ENCODE results near the gene GLYATL2.

The GLYATL2 gene

GRCh38 chr11:58787903-58788302 is 56.6 kb downstream of the GLYATL2 start:
- peak; percentile 71 for ATAC-seq (ENCODE audit: low read depth)
- DNase-seq (ENCODE audit: low spot score): no peak
- no peak overlapping the region for H3K4me3 ChIP-seq (ENCODE audit: severe bottlenecking)
- H3K36me3 ChIP-seq (ENCODE audit: low read depth): no peaks in the 10 kb centered on the region
- H3K27me3 ChIP-seq (ENCODE audit: insufficient read depth, poor library complexity, severe bottlenecking): no peaks in the 10 kb centered on the region
- H3K9me3 ChIP-seq (ENCODE audit: severe bottlenecking): no peaks in the 10 kb centered on the region
- no peaks in the 10 kb centered on the region for H3K4me1 ChIP-seq (ENCODE audit: insufficient read depth, poor library complexity, severe bottlenecking)
- TF ChIP-seq CTCF (IDR thresholded peaks at IDR 0.05; ENCODE audit: poor library complexity, severe bottlenecking): no peak
- peak overlapping the region; percentile 7 for H3K27ac ChIP-seq (ENCODE audit: poor library complexity, severe bottlenecking)

- no peaks in the 10 kb centered on the region for H3K36me3 ChIP-seq (ENCODE audit: low read depth)
- DNase-seq (ENCODE audit: low spot score): no peak
- TF ChIP-seq CTCF (IDR thresholded peaks at IDR 0.05; ENCODE audit: poor library complexity, severe bottlenecking): no peak
- H3K27ac ChIP-seq (ENCODE audit: poor library complexity, severe bottlenecking): no peak overlapping the region
- H3K9me3 ChIP-seq (ENCODE audit: severe bottlenecking): no peaks in the 10 kb centered on the region
- H3K4me1 ChIP-seq (ENCODE audit: insufficient read depth, poor library complexity, severe bottlenecking): no peaks in the 10 kb centered on the region
- ATAC-seq (ENCODE audit: low read depth): no peak
- no peak overlapping the region for H3K4me3 ChIP-seq (ENCODE audit: severe bottlenecking)
- H3K27me3 ChIP-seq (ENCODE audit: insufficient read depth, poor library complexity, severe bottlenecking): no peaks in the 10 kb centered on the region
Measured at GRCh38 chr11:58786693-58787092, 57.8 kb downstream of the GLYATL2 start.

- Histone ChIP-seq H3K27me3 (ENCODE audit: insufficient read depth, poor library complexity, severe bottlenecking) (no peaks in the 10 kb centered on the region), H3K36me3 (ENCODE audit: low read depth) (no peaks in the 10 kb centered on the region), H3K4me1 (ENCODE audit: insufficient read depth, poor library complexity, severe bottlenecking) (no peaks in the 10 kb centered on the region), H3K27ac (ENCODE audit: poor library complexity, severe bottlenecking) (no peak overlapping the region), H3K4me3 (ENCODE audit: severe bottlenecking) (no peak overlapping the region), H3K9me3 (ENCODE audit: severe bottlenecking) (no peaks in the 10 kb centered on the region)
- TF ChIP-seq CTCF (IDR thresholded peaks at IDR 0.05; ENCODE audit: poor library complexity, severe bottlenecking): peak; percentile 11
- ATAC-seq (ENCODE audit: low read depth): no peak
- no peak for DNase-seq (ENCODE audit: low spot score)
Measured at GRCh38 chr11:58784995-58785394, 59.5 kb downstream of the GLYATL2 start.

Data from RWPE2 (cell line).